HG03354 (cell line): ENCODE data around the gene GDF11.

ENCODE experiments used
- ATAC-seq: cut with Tn5 transposase; IDR thresholded peaks from one replicate; pipeline ENCODE4 v1.9.1; 2021; ENCODE audit warnings: mild to moderate bottlenecking; ENCODE audit not compliant: unreplicated experiment, poor library complexity, severe bottlenecking

Gene GDF11

GRCh38 chr12:55742719-55743405, at the start of gene GDF11:
Gene GDF11 (plus strand): TSS chr12:55743122. CDS start chr12:55743317, 195 bp downstream.
- ATAC-seq, result peak; percentile 32

DNA sequence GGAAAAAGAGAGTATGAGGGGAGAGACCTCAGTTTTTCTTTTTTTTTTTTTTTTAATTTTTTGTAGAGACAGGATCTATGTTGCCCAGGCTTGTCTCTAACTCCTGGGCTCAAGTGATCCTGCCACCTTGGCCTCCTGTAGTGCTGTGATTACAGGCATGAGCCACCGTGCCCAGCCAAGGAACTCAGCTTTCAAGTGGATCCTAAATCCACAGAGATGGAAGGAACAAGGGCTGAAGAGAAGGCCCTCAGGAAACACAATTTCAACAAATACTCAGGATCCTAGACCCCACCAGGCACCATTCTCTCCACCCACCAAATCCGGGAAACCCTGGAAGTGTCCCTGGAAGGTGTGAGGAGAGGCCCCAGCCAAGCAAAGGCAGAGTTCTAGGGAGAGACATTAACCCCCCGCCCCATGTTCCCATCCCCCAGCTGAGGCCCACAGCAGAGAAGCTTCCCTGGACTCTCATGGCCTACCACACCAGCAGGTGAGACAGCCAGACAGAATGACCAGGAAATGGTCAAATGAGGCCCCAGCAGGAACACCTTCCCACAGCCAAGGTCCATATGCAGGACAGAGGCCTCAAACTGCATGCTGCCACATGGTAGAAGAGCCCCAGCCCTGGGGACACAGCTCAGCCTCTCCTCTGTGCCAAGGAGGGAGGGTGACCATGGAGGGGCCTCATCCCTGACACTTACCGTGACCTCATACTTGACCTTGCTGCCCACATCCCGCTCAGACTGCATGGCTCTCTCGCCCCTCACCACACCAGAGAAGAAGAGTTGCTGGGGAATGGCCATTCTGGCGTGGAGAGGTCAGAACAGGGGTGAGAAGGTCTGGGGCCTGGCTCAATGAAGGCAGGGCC, 49.4 kb upstream of the GDF11 start:
- no peak for ATAC-seq

GRCh38 chr12:55694188-55694515, 48.8 kb upstream of the GDF11 start:
- ATAC-seq, result no peak

GRCh38 chr12:55694651-55695050, 48.3 kb upstream of the GDF11 start:
- ATAC-seq, result no peak

- no peak for ATAC-seq
Observed at GRCh38 chr12:55695349-55695748, 47.6 kb upstream of the GDF11 start.

- ATAC-seq, result no peak
Observed at GRCh38 chr12:55696141-55696540, 46.8 kb upstream of the GDF11 start.

GRCh38 chr12:55696796-55697462, 46.0 kb upstream of the GDF11 start:
- no peak for ATAC-seq

GRCh38 chr12:55697686-55698085, 45.2 kb upstream of the GDF11 start:
- ATAC-seq, result no peak

- no peak for ATAC-seq
Observed at GRCh38 chr12:55698241-55698955, 44.5 kb upstream of the GDF11 start.

DNA sequence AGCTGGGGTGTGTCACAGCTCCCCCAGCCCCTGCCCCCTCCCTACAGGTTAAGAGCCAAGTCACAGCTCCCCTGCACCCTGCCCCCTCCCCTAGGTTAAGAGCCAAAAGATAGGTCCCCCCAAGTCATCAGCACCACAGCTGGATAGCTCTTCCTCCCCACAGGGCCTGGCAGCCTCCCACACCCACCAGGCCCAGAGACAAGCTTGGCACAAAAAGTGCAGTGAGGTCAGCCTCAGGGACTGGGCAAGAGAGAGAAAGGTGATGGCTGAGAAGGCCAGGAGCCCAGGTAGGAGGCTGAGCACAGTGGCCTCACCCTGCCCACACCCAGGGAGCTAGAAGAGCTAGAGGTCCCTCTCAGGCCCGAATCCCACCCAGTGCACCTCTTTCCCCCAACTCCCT, 44.0 kb upstream of the GDF11 start:
- ATAC-seq, result no peak

- ATAC-seq, result no peak
Observed at GRCh38 chr12:55699471-55700055, 43.4 kb upstream of the GDF11 start.

DNA sequence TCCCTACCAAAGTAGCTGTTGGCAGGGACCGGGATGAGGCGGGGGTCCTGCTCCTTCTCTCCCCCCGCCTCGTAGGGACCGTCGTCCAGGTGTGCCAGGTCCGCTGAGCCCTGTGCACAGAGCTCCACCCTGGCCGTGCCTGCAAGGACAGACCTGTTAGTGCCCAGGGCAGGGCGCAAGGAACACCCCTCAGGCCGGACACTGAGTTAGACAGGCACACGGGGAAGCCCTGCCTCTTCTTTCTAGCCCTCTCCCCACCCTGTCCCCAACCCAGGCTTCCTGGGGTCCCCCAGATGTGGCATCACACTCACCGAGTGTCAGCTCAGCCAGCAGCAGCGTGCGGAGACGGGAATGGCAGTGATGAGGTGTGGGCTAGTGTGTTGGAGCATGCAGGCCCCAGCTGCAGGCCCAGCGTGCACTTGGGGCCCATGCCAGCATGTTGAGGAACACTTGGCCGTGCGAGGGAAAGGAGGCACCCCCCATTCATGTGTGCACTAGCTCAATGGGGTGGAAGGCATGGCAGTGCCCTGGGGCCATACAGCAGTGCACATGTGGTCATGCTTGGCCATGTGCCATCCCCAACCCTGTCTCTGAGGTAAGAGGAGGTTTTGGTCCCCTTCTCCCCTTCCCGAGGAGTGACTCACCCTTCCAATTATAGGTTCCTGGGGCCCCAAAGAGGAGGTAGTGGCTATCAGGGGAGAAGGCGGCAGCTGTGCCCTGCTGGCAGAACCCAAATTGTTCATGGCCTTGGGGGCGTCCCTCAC, 42.5 kb upstream of the GDF11 start:
- ATAC-seq, result no peak

DNA sequence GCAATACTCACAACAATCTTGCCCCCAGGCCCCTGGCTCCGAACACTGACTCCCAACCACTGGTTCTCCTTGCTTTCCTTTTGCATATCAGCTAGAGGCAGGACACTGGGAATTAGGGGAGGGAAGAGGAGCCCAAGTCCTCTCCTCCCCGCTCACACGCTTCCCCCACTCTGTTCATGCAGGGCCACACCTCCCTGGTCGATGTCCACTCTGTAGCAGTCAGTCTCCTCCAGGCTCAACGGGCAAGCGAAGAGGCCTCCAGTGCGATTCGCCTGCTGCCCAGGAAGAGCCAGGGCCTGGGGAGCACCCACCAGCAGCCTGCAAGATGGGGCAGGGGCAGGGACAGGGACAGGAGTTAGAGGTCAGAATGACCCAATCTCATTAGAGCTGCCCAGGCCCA, 40.1 kb upstream of the GDF11 start:
- no peak for ATAC-seq

- no peak for ATAC-seq
Observed at GRCh38 chr12:55703288-55703687, 39.6 kb upstream of the GDF11 start.

- ATAC-seq, result no peak
Observed at GRCh38 chr12:55703901-55704761, 38.8 kb upstream of the GDF11 start.

- no peak for ATAC-seq
Observed at GRCh38 chr12:55704824-55705718, 37.9 kb upstream of the GDF11 start.

GRCh38 chr12:55705782-55706402, 37.0 kb upstream of the GDF11 start:
- ATAC-seq, result no peak
